Activated T-helper 1 cell treated with anti-CD3 and anti-CD28 coated beads, Interleukin-12 subunit alpha, Interleukin-12 subunit beta, Interleukin-2, Interleukin-4 antibody, amounts not matched to agents 30 ng/mL and 10 ng/mL and 1 ng/mL, durations not matched to agents 14 hours and 24 hours and 36 hours (primary cell): Measurements from ENCODE around the gene FOXN4. TPM values are rescaled to one million over a fixed set of nuclear protein-coding genes. Genes with fewer than 3 reads are reported as not detected.

Source experiments
- DNase-seq: peaks from one replicate; pipeline ENCODE4 v3.0.0; 2021; ENCODE audit warnings: low spot score
- H3K27ac Mint-ChIP-seq: one replicate; pipeline ENCODE4 v1.8.0; 2021; ENCODE audit warnings: mild to moderate bottlenecking, mixed read lengths
- H3K27me3 Mint-ChIP-seq: one replicate; pipeline ENCODE4 v1.8.0; 2022; ENCODE audit warnings: mild to moderate bottlenecking, moderate library complexity, mixed read lengths; ENCODE audit not compliant: insufficient read depth
- H3K36me3 Mint-ChIP-seq: one replicate; pipeline ENCODE4 v1.8.0; 2021; ENCODE audit warnings: low read depth, mixed read lengths
- H3K4me1 Mint-ChIP-seq: one replicate; pipeline ENCODE4 v1.8.0; 2021; ENCODE audit warnings: low read depth, mixed read lengths
- H3K4me3 Mint-ChIP-seq: one replicate; pipeline ENCODE4 v1.8.0; 2021; ENCODE audit warnings: mild to moderate bottlenecking, moderate library complexity, mixed read lengths
- H3K9me3 Mint-ChIP-seq: one replicate; pipeline ENCODE4 v1.8.0; 2021; ENCODE audit warnings: mixed read lengths
- intact Hi-C: fragments of 100-400 bp; cut with micrococcal nuclease; formaldehyde crosslinking; loops from one replicate; pipeline ENCODE4 v1.15.1; 2024
- total RNA-seq: library from RNA; stranded (reverse); gene quantifications from 2 replicates; pipeline ENCODE4 v1.2.3, GENCODE V29; 2022

Gene FOXN4
- total RNA-seq, 1 donor from 2014 or later: not detected

DNA sequence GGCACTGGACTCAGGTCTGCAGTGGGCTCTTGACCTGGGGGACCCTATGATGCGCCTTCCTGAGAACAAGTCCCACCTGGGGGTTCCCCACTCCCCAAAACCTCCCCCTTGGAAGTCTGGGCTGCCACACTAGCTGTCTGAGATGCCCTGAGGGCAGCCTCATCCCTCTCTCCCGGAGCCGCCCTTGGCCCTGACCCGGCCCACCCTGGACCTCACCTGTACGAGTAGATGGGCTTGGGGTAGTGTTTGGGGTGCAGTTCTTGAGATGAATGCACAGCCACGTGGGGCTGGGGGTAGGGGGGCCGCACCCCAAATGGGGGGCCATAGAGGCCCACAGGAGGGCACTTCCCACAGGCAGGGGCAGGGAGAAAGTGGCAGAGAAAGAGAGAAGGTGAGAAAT lies 21.9 kb downstream of the FOXN4 start:
- intact Hi-C loops: no loop called here
- Mint-ChIP-seq H3K27me3 (peaks cover 15% of the 10 kb centered on the region), H3K9me3 (no peaks in the 10 kb centered on the region), H3K4me1 (no peaks in the 10 kb centered on the region), H3K36me3 (no peaks in the 10 kb centered on the region), H3K27ac (no peak overlapping the region), H3K4me3 (no peak overlapping the region)
- no peak for DNase-seq

GRCh38 chr12:109286652-109287051 lies 22.4 kb downstream of the FOXN4 start:
- H3K36me3 Mint-ChIP-seq: no peaks in the 10 kb centered on the region
- H3K4me3 Mint-ChIP-seq: no peak overlapping the region
- no peak for DNase-seq
- no peaks in the 10 kb centered on the region for H3K9me3 Mint-ChIP-seq
- intact Hi-C loops: no loop called here
- no peak overlapping the region for H3K27ac Mint-ChIP-seq
- peaks cover 15% of the 10 kb centered on the region for H3K27me3 Mint-ChIP-seq
- no peaks in the 10 kb centered on the region for H3K4me1 Mint-ChIP-seq

DNA sequence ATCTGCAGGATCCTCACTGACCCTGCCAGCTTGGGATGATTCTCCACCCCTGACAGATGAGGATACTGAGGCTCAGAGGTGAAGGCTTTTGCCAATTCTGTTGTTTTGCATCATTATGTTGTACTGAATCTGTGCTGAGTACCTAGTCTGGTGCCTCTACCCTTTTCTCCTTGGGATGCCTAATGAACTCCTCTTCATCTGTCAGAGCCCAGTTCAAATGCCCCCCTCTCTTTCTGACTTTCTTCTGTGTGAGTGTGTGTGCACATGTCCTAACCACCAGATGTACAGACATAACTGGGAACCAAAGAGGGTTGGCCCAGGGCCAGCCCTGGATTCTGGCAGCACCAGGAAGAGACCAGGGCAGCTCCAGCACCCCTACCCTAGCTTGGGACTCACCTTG lies 22.8 kb downstream of the FOXN4 start:
- Mint-ChIP-seq H3K27ac (no peak overlapping the region), H3K4me1 (no peaks in the 10 kb centered on the region), H3K4me3 (no peak overlapping the region), H3K36me3 (no peaks in the 10 kb centered on the region), H3K9me3 (no peaks in the 10 kb centered on the region), H3K27me3 (peaks cover 12% of the 10 kb centered on the region)
- no peak for DNase-seq
- intact Hi-C loops: no loop called here

- H3K36me3 Mint-ChIP-seq: no peaks in the 10 kb centered on the region
- DNase-seq: no peak
- intact Hi-C loops: no loop called here
- no peaks in the 10 kb centered on the region for H3K4me1 Mint-ChIP-seq
- no peak overlapping the region for H3K4me3 Mint-ChIP-seq
- no peak overlapping the region for H3K27ac Mint-ChIP-seq
- H3K9me3 Mint-ChIP-seq: no peaks in the 10 kb centered on the region
- H3K27me3 Mint-ChIP-seq: peaks cover 2% of the 10 kb centered on the region
These were observed 24.7 kb downstream of the FOXN4 start for GRCh38 chr12:109284392-109284791.

DNA sequence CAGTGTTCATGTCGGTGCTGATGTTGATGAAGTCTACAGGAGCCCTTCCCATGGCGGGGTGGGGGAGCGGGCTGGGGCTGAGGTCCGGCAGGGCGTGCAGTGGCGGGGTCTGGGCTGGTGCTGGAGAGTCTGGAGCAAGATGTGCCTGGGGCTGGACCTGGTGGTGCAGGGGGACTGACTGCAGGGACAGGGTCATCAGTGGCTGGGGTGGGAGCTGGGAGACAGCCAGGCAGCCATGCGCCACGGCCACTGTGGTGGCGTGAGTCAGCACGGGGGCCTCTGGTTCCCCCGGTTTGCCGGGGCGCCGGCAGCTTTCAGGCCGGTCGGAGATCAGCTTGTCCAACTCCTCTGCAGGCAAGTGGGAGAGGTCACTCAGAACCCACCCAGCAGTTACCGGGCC lies 27.6 kb downstream of the FOXN4 start:
- no peak for DNase-seq
- Mint-ChIP-seq H3K4me3 (no peak overlapping the region), H3K36me3 (no peaks in the 10 kb centered on the region), H3K9me3 (no peaks in the 10 kb centered on the region), H3K4me1 (no peaks in the 10 kb centered on the region), H3K27ac (no peak overlapping the region), H3K27me3 (no peaks in the 10 kb centered on the region)
- intact Hi-C loops: no loop called here

- H3K27me3 Mint-ChIP-seq: no peaks in the 10 kb centered on the region
- no peaks in the 10 kb centered on the region for H3K36me3 Mint-ChIP-seq
- intact Hi-C loops: no loop called here
- H3K9me3 Mint-ChIP-seq: no peaks in the 10 kb centered on the region
- no peak overlapping the region for H3K27ac Mint-ChIP-seq
- H3K4me1 Mint-ChIP-seq: no peaks in the 10 kb centered on the region
- DNase-seq: no peak
- H3K4me3 Mint-ChIP-seq: no peak overlapping the region
These were observed 29.6 kb downstream of the FOXN4 start for GRCh38 chr12:109279525-109279924.

DNA sequence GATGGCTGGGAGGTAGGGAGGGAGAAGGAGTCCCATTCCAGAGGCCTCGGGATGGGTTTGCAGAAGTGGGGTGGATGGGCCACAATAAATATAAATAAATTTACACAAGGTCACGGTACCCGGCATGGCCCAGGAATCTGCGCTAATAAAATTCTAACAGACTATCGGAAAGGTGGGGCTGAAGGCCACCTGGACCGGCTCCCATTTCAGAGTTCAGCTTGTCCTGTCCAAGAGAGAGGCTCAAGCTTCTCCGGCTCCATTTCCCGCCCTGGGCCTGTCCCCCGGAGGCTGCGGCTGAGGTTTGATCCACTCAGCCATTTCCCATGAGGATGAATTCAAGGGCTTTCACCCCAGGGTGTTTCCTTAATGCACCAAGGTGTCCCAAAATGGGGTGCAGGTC lies 30.2 kb downstream of the FOXN4 start:
- H3K27ac Mint-ChIP-seq: no peak overlapping the region
- H3K36me3 Mint-ChIP-seq: no peaks in the 10 kb centered on the region
- no peaks in the 10 kb centered on the region for H3K4me1 Mint-ChIP-seq

DNA sequence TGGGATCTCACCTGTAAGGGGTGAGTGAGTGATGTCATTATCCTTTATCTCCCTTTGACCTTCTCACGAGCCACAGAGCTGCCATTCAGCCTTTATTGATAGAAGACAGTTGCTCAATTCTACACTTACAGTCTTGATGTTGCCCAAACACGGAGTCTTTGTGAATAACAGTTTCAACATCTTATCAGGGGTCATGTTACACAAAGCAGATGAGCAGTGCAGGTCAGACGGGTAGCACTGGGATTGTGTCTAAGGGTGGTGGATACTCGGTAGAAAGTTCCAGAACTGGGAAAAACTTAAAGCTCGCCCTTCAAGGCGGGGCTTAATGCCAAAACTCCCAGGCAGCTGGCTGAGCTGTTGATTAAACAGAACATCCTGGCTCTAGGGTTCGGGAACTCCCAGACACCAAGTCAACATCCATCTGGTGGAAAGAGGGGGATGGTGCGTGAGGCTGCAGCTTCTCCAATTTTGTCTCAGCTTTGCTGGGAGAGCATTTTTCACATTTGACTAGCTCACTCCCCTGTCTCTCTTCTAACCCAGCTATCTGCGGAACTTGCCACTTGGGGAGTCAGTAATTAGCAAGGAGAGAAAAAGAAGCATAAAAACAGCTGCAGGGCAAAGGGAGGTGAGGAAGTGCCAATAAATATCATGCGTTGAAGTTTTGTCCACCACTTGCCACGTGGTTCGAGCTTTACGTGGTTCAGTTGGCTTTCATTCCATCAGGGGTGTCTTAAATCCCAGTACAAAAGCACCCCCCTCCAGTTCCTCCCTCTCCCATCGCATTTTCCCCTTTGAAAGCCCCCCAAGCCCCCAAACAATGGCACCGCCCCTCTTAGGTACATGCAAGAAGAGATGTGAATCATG lies 31.0 kb downstream of the FOXN4 start:
- H3K4me3 Mint-ChIP-seq: no peak overlapping the region
- no peak for DNase-seq
- peaks cover 2% of the 10 kb centered on the region for H3K27me3 Mint-ChIP-seq
- H3K27ac Mint-ChIP-seq: no peak overlapping the region
- intact Hi-C loops: no loop called here
- H3K9me3 Mint-ChIP-seq: no peaks in the 10 kb centered on the region
- H3K36me3 Mint-ChIP-seq: no peaks in the 10 kb centered on the region
- no peaks in the 10 kb centered on the region for H3K4me1 Mint-ChIP-seq

More for the DNA sequence above, 30.2 kb downstream of the FOXN4 start:
- no peak for DNase-seq
- H3K9me3 Mint-ChIP-seq: no peaks in the 10 kb centered on the region
- intact Hi-C loops: no loop called here
- no peaks in the 10 kb centered on the region for H3K27me3 Mint-ChIP-seq
- H3K4me3 Mint-ChIP-seq: no peak overlapping the region

- Mint-ChIP-seq H3K4me3 (no peak overlapping the region), H3K27ac (no peak overlapping the region), H3K27me3 (peaks cover 2% of the 10 kb centered on the region), H3K9me3 (no peaks in the 10 kb centered on the region), H3K36me3 (no peaks in the 10 kb centered on the region), H3K4me1 (no peaks in the 10 kb centered on the region)
- no peak for DNase-seq
- intact Hi-C loops: no loop called here
These were observed 31.7 kb downstream of the FOXN4 start for GRCh38 chr12:109277255-109277898.

DNA sequence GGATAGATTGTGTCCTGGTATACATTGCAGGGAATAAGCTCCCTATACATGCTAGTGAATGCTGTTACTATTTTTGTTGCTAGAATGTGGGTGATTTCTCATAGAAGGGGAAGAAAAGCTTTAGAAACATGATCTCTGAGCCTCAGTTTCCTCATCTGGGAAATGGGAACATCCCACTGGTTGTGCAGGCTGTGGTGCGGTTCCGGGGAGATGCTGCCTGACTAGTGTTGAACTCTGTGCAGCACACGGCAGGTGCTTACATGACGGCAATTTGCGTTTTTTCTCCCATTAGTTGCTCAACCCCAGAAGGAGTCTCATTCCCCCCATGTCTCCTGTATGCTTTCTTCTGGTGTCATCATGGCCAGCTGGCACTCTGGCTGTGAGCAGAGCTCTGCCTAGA lies 32.9 kb downstream of the FOXN4 start:
- Mint-ChIP-seq H3K36me3 (no peaks in the 10 kb centered on the region), H3K4me3 (no peak overlapping the region), H3K9me3 (no peaks in the 10 kb centered on the region), H3K27me3 (peaks cover 2% of the 10 kb centered on the region), H3K27ac (no peak overlapping the region), H3K4me1 (no peaks in the 10 kb centered on the region)
- intact Hi-C loops: no loop called here
- DNase-seq: no peak

DNA sequence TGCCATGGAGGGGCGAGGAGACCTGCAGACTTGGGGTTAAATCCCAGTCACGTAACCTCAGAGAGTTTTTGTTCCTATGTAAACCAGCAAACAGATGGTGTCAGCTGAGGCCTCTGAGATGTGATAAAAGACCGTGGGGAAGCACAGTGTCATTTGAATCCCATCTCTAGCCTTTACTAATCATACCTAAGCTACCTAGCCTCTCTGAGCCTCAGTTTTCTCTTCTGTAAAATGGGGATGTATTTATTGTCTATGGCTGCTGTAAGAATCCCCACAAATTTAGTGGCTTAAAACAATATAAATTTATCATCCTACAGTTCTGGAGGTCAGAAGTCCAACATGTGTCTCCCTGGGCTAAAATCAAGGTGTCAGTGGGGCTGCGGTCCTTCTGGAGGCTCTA lies 33.9 kb downstream of the FOXN4 start:
- no peak overlapping the region for H3K4me3 Mint-ChIP-seq
- no peaks in the 10 kb centered on the region for H3K4me1 Mint-ChIP-seq
- H3K9me3 Mint-ChIP-seq: no peaks in the 10 kb centered on the region
- intact Hi-C loops: no loop called here
- H3K27me3 Mint-ChIP-seq: peaks cover 2% of the 10 kb centered on the region
- no peak for DNase-seq
- H3K36me3 Mint-ChIP-seq: no peaks in the 10 kb centered on the region
- no peak overlapping the region for H3K27ac Mint-ChIP-seq

DNA sequence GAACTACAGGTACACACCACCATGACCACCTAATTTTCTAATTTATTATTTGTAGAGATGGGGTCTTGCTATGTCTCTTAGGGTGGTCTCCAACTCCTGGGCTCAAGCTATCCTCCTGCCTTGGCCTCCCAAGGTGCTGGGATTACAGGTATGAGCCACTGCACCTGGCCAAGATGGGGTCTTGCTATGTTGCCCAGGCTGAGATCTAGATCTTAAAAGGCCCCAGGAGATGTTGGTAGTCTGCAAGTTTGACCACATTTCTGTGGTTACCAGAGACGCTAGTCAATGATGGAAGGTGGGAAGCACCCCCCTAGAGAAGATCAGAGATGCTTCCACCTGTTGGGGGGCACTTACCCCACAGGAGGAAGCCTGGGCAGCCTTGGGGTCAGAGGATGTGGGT lies 34.7 kb downstream of the FOXN4 start:
- H3K4me1 Mint-ChIP-seq: no peaks in the 10 kb centered on the region
- no peak for DNase-seq
- intact Hi-C loops: no loop called here
- peaks cover 2% of the 10 kb centered on the region for H3K27me3 Mint-ChIP-seq
- no peak overlapping the region for H3K27ac Mint-ChIP-seq
- H3K36me3 Mint-ChIP-seq: no peaks in the 10 kb centered on the region
- no peak overlapping the region for H3K4me3 Mint-ChIP-seq
- no peaks in the 10 kb centered on the region for H3K9me3 Mint-ChIP-seq

- Mint-ChIP-seq H3K27me3 (peaks cover 2% of the 10 kb centered on the region), H3K4me1 (no peaks in the 10 kb centered on the region), H3K36me3 (no peaks in the 10 kb centered on the region), H3K9me3 (no peaks in the 10 kb centered on the region), H3K4me3 (no peak overlapping the region), H3K27ac (no peak overlapping the region)
- intact Hi-C loops: no loop called here
- no peak for DNase-seq
These were observed 35.7 kb downstream of the FOXN4 start for GRCh38 chr12:109273354-109273753.
